Fibroblast of skin of back (primary cell): ENCODE data around the gene CANT1.
"Not testable (repeated sequence)": the region's sequence is repeated elsewhere in the genome, so short reads cannot be mapped to it uniquely, and the experiment has no call there.

Experiments used
- DNase-seq: peaks from one replicate; pipeline ENCODE4 v3.0.0-alpha.2; 2013

Gene CANT1

DNA sequence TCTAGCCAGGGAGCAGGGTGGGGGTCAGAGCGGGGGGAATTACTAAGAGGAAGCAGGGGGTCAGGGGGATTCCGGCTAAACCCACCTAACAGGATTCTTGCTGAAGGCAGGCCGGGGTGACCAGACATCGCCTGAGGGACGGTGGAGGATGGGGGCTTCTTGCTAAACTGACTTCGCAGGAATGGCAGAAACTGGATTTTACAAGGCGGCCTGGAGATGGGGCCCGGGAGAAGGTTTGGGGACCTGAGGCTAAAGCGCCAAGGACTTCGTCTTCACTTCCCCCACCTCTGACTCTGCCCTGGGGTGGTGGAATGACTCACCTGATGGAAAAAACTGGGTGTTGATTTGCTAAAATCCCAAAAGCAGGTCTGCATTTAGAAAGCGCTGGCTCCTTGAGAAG lies 53.3 kb downstream of the CANT1 start:
- no peak for DNase-seq

DNA sequence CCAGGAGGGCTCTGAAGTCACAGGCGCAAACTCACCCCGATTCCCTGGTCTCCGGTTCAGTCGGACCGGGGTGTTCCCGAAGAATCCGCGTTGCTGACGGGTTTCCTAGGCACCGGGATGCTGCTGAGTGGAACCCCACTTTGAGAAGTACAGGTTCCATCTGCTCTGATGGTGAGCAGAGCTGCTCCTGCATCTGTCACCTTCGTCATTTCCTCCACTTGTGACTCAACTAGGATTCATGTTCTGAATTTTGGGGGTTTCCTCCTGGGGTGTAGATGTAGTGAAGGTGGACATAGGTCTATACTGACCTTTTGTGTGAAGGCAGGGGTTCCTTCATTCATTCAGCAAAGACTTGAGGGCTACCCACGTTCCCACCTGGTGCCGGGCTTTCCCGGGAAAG lies 54.9 kb downstream of the CANT1 start:
- DNase-seq: no peak

GRCh38 chr17:78953356-78954350 lies 55.9 kb downstream of the CANT1 start:
- DNase-seq: no peak

DNA sequence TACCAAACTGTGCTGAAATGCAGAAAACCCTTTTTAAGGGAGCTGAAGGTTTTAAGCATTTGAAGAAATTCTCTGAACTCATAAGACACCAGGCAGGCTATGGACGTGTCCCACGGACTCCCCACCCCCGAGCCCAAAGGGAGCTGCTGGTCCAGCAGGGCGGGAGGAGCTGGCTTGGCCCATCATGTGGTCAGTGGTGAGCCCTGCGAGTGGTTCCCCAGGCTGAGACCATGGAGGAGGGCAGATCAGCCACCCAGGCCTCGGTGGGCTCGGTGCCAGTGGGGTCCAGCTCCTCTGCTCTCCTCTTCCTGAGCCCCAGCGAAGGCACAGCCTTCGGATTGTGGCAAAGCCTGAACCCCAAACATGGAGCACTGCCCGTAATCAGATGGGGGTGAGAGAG lies 56.9 kb downstream of the CANT1 start:
- no peak for DNase-seq

DNA sequence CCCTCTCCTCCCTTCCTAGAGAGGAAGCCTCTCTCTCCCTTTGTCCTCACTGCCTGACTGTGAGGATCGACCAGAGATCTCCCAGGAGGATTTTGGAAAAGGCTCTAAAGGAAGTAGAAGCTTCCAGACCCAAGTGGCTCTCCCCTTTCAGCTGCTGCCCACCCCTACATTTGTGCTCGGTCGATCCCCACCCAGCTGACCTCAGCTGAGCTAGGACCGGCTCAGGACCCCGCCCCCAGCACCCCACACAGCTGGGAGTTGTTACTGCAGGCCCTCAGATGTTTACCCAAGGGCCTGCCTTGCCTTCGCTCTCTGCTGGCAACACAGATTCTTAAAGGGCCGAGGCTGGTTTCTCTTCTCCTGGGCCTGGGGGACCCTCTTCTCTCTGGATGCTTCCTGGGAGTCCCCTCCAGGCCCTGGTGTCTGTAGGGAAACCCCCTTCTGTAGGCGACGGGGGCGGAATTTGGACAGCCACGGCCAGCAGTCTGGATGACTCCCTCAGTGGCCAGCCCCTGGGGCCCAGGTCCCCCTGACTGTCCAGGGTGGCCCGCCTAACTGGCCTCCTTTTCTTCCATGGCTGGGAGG lies 57.5 kb downstream of the CANT1 start:
- DNase-seq: peak; percentile 33

DNA sequence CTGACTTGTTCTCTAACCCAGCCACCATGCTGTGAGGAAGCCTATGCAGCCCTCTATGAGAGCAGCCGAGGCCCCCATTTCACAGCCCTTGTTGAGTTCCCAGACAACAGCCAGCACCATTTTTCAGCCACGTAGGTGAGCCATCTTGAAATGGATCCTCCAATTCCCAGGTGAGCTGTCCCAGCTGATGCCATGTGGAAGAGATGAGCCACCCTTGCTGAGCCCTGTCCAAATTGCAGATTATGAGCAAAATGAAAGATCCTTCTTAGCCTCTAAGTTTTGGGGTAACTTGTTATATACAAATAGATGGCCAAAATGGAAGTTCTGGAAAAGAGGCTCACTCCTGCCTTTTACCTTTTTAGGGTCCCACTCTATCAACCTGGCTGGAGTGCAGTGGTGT lies 58.7 kb downstream of the CANT1 start:
- DNase-seq: no peak

DNA sequence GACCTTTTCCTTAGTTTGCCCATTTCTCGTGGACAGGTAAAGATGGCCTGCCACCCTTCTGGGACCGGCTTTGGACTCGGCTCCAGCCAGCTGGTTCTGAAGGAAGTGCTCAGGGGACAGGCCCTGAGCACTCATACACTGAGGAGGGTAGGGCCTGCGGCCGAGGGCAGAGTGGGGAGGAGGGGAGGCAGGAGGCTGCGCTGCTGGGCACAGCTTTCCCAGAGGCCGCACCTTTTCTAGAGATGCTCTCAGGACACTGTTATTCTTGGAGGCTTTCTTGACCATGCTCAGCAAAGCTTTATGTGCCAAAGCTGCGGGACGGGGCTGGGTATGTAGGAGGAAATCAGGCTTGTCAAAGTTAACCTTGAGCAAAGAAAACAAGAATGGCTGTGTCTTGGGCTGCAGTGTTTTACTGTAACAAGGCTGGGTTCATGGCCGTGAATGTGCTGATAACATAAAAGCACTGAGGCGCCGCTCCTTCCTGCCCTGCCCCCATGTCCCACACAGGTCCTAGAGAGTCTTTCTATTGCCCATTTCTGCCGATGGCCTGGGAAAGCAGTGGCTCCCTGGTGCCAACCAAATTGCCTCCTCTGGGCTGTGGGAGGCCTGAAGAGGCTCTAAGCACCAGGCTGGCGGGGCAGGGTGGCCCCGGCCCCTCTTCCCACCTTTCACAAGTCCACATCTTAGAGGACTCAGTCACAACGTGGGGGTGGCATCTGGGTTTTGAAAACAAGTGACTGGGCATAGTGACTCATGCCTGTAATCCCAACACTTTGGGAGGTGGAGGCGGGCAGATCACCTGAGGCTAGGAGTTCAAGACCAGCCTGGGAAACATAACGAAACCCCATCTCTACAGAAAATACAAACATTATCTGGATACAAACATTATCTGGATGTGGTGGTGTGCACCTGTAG lies 62.1 kb downstream of the CANT1 start:
- no peak for DNase-seq

GRCh38 chr17:78946631-78947030 lies 62.9 kb downstream of the CANT1 start:
- no peak for DNase-seq

DNA sequence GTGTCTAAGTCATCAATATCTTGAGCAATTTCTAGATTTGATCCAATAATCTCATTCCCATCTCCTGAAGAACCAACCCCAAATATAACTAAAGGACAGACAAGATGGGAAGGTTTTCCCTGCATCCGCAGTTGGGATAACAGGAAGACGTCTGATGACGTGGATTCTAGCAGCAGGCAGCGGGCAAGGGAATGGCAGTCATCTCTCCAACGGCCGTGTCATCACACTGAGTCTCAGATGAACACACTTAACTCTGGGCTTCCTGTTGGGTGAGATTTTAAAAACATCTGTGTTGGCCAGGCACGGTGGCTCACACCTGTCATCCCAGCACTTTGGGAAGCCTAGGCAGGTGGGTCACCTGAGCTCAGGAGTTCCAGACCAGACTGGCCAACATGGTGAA lies 63.4 kb downstream of the CANT1 start:
- DNase-seq: no peak

DNA sequence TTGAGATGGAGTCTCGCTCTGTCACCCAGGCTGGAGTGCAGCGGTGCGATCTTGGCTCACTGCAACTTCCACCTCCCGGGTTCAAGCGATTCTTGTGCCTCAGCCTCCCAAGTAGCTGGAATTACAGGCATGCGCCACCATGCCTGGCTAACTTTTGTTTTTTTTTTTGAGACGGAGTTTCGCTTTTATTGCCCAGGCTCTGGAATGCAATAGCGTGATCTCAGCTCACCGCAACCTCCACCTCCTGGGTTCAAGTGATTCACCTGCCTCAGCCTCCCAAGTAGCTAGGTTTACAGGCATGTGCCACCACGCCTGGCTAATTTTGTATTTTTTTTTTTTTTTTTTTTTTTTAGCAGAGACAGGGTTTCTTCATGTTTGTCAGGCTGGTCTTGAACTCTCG lies 64.1 kb downstream of the CANT1 start:
- not testable (repeated sequence) for DNase-seq

- DNase-seq: no peak
These were observed 64.6 kb downstream of the CANT1 start for GRCh38 chr17:78944956-78945355.

- DNase-seq: no peak
These were observed 65.5 kb downstream of the CANT1 start for GRCh38 chr17:78944026-78944425.
